Measurements from ENCODE around the gene GRID1. TPM values are rescaled to one million over a fixed set of nuclear protein-coding genes. Genes with fewer than 3 reads are reported as not detected.

Gene GRID1
- total RNA-seq, 1 donor from 2014 or later, result 3.0 TPM

DNA sequence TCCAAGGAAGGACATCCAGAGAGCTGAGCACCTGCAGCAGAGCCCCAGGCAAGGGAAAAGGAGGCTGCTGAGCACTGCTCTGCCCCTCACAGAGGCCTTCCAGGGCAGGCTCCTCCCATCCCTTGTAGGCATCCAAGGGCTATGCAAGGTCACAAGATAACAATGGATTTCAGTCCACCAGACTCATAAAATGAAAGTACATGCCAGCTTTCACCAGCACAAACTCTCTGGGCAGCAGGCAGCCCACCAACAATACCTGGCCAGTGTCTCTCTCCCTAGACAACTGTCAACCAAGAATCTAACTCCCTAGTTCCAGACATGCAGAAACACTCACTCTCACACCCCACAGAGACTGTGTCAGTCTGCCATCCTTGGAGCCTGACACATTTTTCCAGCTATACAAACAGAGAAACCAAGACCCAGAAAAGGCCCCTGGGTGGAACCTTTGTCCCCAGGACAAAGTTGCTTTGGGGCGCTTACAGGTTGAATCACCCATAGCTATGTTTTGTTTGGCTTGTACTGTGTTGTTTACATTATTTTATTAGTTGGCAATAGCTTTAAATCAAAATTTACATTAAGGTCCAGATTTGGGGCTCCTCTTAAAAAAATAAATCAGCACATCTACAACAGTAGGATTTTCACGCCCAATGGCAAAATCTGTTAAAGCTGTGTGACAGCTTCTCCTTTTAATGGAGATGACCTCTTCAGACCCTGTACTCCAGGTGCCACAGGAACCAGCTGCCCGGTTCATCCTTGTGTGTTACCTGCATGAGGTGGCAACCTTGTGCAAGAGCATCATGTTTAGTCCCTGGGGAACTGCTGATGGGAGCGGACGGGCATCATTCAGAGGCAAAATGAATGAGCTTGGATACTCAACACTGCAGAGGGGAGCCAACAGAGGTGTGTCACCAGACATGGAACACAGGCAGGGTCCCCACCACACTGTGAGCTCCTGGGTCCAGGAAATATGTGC lies 5.2 kb downstream of the GRID1 start:
- intact Hi-C loops (cut with DNase I), result loop anchor here (5.0 to 10.0 kb wide), 4 partner anchors 109 to 437 kb away; no protein-coding TSS in a partner anchor
- peak; percentile 74 for DNase-seq (ENCODE audit: low spot score)

DNA sequence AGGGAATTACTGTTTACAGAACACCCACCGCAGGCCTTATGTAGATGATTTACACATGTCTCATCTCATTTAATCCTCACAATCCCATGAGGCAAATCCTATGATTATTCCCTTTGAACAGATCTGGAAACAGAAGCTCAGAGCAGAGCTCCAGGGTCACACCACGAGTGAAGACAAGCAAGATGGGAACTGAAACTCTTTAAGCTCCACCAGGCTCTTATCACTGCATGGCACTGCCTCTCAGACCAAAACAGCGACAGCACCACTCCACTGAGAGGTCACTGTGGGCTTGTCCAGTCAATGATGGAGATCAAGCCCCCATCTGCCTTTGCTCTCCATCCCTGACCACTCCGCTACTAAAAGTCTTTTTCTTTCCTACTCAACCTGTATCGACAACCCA lies 5.9 kb downstream of the GRID1 start:
- intact Hi-C loops (cut with DNase I), result loop anchor here (5.0 to 10.0 kb wide), 4 partner anchors 108 to 436 kb away; no protein-coding TSS in a partner anchor

DNA sequence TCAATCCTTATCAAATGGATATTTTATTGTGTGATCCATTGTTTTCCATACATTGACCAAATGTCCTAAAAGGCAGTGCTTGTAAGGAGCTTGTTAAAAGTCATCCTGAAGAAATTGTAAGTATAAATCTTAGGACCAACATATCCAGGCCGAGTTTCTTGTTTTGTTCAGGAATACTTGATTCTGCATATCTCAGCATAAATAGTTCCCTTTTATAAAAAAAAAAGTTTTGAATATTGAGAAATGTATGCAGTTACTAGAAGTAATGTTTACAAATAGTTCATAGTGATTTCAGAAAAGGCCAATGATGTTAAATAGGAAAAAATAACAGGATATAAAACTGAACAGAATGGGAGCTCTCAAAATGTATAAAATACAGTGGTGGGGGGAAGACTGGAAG lies 6.6 kb downstream of the GRID1 start:
- intact Hi-C loops (cut with DNase I), result loop anchor here (5.0 to 10.0 kb wide), 4 partner anchors 108 to 435 kb away; no protein-coding TSS in a partner anchor
- no peak for DNase-seq (ENCODE audit: low spot score)

More for the DNA sequence above, 5.9 kb downstream of the GRID1 start:
- no peak for DNase-seq (ENCODE audit: low spot score)

DNA sequence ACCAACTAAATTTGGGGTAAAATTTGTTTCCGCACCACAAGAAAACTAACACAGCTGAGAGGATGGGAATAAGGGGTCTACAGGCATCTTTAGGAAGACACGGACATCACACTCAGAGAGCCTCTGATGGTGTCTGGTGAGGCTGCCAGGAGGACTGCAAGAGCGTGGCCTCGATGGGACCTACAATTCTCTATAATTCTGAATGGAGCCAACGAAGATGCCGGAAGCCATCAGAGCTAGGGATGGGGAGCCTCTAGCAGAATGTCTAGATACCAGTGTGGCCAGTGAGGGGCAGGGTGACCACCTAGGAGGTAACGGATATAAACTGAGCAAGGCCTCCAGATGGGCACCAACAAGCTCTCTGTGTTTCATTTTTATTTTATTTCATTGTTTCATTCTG lies 7.5 kb downstream of the GRID1 start:
- peak; percentile 60 for DNase-seq (ENCODE audit: low spot score)
- intact Hi-C loops (cut with DNase I), result no loop called here

DNA sequence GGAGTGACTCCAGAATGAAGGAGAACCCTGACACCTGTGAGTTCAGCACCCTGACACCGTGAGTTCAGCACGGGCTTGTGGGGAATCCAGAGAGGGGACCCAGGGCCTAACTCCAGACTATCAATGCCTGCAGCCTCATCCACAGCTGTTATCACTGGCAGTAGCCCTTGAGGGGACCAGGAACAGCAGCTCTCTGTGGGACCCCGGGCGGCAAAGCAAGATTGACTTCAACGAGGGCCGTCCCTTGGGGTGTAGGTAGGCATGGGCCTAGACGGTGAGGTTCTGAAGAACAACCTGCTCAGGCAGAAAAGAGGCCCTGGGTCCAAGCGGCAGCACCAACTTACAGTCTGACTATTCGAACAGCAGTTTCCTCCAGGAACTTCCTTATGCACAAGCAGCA lies 8.9 kb downstream of the GRID1 start:
- peak; percentile 29 for DNase-seq (ENCODE audit: low spot score)
- intact Hi-C loops (cut with DNase I), result no loop called here

DNA sequence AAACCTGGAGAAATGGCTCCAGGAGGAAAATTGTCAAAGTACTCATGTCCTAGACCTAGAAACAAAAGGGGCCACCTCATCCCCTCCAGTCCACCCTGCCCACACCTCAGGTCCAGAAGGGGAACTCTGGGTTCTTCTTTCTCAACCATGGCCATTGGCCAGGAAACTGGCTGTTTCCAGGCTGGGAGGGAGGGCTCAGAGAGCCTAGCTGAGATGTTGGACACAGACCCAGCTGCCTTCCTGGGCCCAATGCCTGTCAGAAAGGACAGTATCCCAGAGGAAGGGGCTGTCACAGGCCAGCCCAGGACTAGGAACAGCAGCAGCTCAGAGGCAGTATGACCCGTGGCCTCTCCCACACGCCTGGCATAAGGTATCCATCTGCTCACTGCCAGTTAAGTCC lies 9.6 kb downstream of the GRID1 start:
- intact Hi-C loops (cut with DNase I), result no loop called here

DNA sequence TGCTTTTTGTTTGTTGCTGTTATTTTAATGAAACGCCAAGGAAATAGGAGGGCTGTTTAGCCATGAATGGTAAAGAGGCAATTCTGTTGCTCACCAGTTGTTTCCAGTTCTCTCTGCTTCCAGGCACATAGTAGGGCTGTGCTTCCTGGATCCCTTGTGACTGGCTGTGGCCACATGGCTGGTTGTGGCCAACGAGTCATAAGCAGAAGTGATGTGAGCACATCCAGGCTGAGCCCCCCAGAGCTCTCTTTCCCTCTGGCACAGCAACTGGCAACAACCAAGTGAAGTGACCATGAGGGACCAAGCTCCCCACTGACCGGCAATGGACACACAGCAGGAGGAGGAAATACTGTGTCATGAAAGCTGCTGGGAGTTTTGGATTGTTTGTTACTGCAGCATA lies 10.3 kb downstream of the GRID1 start:
- intact Hi-C loops (cut with DNase I), result no loop called here
- no peak for DNase-seq (ENCODE audit: low spot score)

More for the DNA sequence above, 9.6 kb downstream of the GRID1 start:
- DNase-seq (ENCODE audit: low spot score), result peak; percentile 61

DNA sequence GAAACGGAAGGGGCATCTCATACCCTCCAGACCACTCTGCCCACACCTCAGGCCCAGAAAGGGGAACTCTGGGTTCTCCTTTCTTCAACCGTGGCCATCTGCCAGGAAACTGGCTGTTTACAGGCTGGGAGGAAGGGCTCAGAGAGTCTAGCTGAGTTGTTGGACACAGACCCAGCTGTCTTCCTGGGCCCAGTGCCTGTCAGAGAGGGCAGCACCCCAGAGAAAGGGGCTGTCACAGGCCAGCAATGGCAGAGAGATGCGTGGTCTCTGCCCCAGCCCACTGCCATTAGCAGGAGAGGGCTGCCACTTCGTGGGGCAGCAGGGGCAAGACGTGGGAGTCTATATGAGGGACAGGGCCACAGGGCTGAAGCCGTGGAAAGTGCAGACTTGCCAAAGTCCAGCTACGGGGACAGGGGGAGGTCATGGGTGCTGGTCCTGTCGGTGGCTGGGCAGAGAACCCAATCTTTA lies 11.0 kb downstream of the GRID1 start:
- peak; percentile 87 for DNase-seq (ENCODE audit: low spot score)
- intact Hi-C loops (cut with DNase I), result no loop called here

DNA sequence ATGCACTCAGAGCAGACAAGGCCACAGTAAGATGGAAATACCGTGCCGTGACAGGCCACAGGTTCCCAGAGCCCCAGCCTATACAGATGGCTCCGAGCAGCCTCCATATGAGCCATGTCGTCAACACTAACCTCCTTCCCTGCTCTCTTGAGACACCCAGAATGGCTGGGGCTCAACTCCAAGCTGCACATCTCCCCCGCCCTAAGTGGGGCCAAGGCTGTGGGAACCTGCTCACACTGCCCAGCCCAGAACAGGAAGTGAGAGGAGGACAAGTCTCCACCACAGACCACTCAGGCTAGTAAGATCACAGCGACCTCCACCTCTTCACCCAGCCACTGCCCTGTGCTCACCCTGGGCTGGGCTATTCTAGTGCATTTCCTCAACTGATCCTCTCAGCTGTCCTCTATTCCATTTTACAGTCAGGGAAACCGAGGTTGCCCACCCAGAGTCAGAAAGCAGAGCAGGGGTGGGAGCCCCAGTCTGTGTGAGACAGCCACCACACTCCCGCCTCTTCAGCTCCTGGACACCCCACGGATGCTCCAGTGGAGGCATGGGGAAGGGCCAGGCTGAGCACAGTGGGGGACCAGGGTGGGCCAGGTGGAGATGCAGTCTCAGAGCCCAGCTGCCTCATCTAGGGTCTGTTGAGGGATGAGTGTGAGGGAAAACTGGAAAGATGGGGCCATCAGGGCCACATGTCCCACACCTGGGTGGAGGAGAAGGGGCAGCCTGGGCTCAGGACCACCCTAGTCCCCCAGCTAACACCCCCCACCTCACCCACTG lies 11.6 kb downstream of the GRID1 start:
- DNase-seq (ENCODE audit: low spot score), result no peak
- intact Hi-C loops (cut with DNase I), result no loop called here

DNA sequence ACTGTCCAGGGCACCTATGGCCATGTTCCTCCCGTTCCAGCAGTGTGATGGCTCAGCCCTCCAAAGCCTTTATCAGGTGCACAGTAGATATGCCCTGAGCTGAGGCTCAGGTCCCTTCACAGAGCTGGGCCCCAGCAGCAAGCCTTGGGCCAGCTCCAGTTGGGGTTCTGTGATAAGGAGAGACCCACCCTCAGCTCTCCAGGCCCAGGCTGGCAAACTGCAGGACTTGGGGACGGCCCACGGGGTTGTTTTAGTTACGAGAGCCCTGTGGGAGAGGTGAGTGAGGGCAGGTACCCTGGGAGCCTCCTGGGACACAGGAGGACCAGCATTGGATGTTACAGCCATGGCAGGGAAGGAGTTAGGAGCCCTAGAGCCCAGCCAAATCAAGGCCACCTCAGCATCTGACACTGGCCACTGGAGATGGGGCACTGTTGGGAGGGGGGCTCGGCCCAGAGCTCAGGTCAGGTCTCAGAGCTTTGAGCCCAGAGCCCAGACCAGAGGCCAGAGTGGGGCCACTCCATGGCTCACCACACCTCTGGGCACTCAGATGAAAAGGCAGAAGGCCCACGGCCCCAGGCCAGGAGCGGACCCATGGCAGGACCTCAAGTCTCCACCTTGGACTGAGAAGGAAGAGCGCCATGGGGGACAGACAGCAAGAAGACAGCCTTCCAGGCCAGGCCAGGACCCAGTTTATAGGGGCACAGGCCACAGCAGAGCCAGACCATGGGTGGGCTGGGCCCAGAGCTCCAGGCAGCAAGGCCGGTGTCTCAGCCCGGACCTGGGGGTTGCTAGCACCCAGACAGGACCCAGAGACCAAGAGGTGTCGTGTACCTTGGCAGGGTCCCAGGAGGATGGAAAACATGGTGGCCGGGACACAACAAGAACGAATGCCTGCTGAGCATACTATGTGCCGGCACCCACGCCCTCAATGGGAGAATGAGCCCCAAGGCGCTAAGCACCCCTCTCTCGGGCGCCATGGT lies 12.8 kb downstream of the GRID1 start:
- DNase-seq (ENCODE audit: low spot score), result no peak
- intact Hi-C loops (cut with DNase I), result no loop called here

DNA sequence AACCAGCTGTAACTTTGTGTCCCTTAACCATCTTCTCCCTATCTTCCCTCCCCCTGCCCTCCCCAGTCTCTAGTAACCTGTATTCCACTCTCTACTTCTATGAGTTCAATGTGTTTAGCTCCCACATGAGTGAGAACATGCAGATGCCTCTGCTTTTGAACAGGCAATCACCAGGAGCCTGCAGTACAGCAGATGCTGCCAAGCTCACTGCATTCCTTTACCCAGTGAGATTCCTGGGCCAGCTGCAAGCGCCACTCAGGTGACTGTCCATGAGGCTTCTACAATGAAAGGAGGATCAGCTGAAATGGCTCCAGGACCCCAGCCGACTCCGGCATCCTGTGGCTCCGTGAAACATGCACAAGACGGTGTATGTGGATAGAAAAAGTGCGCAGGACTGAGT lies 15.7 kb downstream of the GRID1 start:
- intact Hi-C loops (cut with DNase I), result no loop called here
- no peak for DNase-seq (ENCODE audit: low spot score)

DNA sequence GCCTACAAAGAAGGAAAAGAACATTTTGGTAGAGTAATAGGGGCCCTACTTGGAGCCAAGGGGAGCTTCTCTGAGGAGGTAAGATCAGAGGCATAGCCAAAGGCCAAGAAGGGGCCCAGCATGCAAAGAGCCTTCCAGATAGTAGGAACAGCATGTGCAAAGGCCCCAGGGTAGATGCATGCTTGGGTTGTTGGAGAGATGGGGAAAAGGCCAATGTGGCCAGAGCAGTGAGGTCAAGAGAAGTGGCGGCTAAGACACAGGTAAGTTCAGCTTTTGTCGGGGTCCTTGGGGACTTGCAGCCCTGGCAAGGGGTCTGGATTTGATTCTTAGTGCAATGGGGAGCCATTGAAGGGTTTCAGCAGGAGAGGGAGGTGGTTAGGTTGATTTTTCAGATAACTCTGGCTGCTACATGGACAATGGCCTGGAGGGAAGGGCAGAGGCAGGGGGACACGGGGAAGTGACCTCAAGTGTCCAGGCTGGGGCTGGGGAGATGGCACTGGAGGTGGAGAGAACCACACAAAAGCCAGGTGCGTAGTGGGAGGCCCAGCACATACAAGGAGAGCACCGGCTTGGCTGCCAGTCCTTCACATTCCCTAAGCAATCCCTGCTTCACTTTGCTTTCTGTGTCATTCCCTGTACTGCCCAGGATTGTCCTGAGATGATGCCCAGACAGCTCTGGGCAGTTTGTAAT lies 16.5 kb downstream of the GRID1 start:
- peak; percentile 5 for DNase-seq (ENCODE audit: low spot score)
- intact Hi-C loops (cut with DNase I), result no loop called here

DNA sequence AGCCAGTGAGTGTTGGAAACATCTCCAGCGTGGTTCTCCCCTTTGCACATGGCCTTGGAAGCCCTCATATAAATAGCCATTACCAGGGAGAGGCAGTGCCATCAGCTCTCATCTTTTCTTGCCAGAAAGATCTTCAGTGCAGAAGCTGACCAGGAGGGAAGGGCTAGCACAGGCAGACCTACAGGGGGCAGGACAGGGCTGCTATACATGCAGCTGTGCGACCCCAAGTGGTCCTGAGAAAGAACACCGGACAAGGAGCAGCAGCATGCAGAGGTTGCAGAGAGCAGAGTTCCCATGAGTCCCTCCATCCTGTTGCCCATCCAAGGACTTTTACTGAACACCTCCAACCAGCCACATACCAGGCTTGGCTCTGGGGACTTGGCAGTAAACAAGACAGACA lies 17.1 kb downstream of the GRID1 start:
- DNase-seq (ENCODE audit: low spot score), result peak; percentile 49
- intact Hi-C loops (cut with DNase I), result no loop called here

DNA sequence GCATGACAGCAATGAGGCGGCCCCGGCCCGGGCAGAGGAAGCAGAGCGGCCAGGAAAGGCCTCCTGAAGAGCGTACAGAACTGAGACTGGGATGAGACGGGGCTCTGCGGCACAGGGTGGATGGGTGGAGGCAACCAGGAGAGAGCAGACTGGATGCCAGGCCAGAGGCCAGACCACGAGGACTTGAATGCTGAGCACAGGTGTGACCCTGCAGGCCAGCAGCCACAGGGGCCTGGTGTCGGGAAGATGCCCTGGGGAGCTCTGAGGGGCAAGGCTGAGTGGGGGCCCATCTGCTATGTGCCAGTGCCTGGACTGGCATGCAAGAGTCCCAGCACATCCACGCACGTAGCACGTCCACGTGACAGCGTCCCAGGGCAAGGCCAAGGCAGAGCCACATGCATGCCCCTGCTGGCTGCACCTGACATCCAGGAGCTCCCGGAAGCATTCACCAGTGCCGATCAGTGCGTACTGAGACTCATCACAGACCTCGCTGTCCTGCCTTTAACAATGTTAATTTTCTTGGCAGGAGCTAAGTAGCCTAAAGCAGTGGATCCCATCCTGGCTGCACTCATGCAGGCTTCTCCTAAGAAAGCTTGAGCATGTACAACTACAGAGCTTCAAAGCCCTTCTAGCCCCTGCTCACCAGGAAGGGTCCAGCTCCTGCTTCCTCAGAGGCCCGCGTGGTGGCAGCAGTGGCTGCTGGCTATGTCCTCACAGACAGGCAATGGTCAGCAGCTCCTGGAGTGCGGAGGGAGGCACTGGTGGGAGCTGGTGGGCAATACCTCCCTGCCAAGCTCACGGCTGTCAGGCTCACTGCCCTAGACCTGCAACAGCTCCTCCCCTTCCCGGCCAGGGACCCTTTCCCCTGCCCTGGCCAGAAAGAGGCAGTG lies 18.0 kb downstream of the GRID1 start:
- peak; percentile 74 for DNase-seq (ENCODE audit: low spot score)
- intact Hi-C loops (cut with DNase I), result no loop called here

DNA sequence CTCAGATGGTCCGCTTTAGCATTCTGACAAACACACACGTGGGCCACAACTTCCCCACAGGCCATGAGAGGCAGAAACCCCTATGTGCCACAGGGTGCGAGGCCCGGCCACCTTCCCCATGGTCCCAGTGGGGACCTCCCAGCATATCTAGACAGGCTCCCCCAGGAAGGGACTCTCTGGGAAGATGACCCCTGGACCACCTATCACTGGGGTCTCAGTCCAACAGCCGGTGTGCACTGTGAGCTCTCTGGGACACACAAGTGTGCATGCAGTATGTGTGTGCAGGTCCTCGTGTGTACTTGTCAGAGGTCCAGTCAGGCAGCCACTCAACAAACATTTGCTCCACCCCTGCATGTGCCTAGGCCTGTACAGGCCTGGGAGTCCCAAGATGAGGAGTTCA lies 18.7 kb downstream of the GRID1 start:
- DNase-seq (ENCODE audit: low spot score), result peak; percentile 44
- intact Hi-C loops (cut with DNase I), result no loop called here

DNA sequence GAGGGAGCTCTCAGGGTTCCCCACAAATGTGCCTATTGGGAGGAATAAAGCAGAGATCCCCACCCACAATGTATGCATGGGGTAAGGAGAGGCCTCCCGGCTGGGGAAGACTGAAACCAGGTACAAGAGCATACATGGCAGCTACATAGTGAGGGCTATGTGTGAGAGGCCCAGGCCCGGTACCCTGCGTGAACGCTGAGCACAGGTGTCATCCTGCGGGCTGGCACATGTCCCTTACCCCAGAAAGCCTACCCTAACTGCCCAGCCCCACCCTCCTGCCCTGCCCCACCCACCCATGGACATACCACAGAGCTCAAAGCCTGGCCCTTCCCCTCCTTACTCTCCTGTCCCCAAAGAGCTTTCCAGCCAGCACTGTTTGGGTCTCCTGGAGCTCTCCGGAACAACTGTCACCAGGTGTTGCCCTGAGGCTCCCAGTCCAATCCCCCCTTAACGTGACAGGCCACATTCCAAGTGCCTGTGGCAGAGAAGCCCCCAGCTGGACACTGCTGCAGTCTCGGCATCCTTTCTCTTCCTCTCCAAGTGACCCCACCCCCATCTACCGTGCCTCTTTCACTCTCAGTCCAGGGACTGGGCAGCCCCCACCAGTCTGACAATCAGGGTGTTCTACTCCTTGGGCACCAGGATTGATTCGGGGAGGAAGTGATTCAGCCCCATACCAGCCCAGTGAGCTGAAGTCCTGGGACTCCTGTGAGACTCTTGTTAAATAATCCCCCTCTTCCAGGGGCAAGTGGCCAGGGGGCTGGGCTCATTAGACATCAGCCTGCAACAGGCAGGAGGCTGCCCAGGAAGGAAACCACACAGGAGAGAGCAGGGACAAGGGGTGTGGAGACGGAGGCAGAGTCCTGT lies 19.6 kb downstream of the GRID1 start:
- DNase-seq (ENCODE audit: low spot score), result peak; percentile 67
- intact Hi-C loops (cut with DNase I), result no loop called here
